Osteoblast (primary cell): ENCODE measurements around the gene LOXL1. TPM values are rescaled to one million over a fixed set of nuclear protein-coding genes. Genes with fewer than 3 reads are reported as not detected.

Experiments
- DNase-seq: peaks from one replicate; pipeline ENCODE4 v3.0.0; 2011; ENCODE audit warnings: low spot score, mixed read lengths; ENCODE audit not compliant: insufficient read length; ENCODE audit errors: missing footprints
- H2AFZ ChIP-seq: 2 replicates; pipeline ENCODE4 v1.6.0; 2011; ENCODE audit warnings: mild to moderate bottlenecking, low read length
- H3K27ac ChIP-seq: 2 replicates; pipeline ENCODE4 v1.5.1; 2011; ENCODE audit warnings: mild to moderate bottlenecking, low read depth, low read length, moderate library complexity
- H3K27me3 ChIP-seq: 2 replicates; pipeline ENCODE4 v1.6.0; 2012; ENCODE audit warnings: mild to moderate bottlenecking, control low read depth, inconsistent platforms, low read length, moderate library complexity; ENCODE audit not compliant: insufficient read depth
- H3K36me3 ChIP-seq: 2 replicates; pipeline ENCODE4 v1.5.1; 2011; ENCODE audit warnings: mild to moderate bottlenecking, low read length, control low read depth, moderate library complexity; ENCODE audit not compliant: insufficient read depth
- H3K4me1 ChIP-seq: 2 replicates; pipeline ENCODE4 v1.5.1; 2011; ENCODE audit warnings: mild to moderate bottlenecking, low read length, control low read depth, moderate library complexity; ENCODE audit not compliant: insufficient read depth
- H3K4me2 ChIP-seq: 2 replicates; pipeline ENCODE4 v1.6.0; 2011; ENCODE audit warnings: mild to moderate bottlenecking, low read length; ENCODE audit not compliant: insufficient read depth
- H3K4me3 ChIP-seq: fragments of 200-600 bp; sonication (generic); 3 replicates; pipeline ENCODE4 v1.5.1; 2012; ENCODE audit warnings: mild to moderate bottlenecking, low read length, inconsistent platforms; ENCODE audit not compliant: insufficient read depth
- H3K79me2 ChIP-seq: 2 replicates; pipeline ENCODE4 v1.6.0; 2012; ENCODE audit warnings: mild to moderate bottlenecking, low read length, control low read depth, inconsistent platforms; ENCODE audit not compliant: insufficient read depth
- H3K9me3 ChIP-seq: 2 replicates; pipeline ENCODE4 v1.5.1; 2011; ENCODE audit warnings: low read depth, low read length, control low read depth
- H4K20me1 ChIP-seq: 2 replicates; pipeline ENCODE4 v1.6.0; 2012; ENCODE audit warnings: mild to moderate bottlenecking, low read length, control low read depth; ENCODE audit not compliant: insufficient read depth
- CTCF ChIP-seq: IDR thresholded peaks from 2 replicates; pipeline ENCODE4 v1.5.1; 2011; ENCODE audit warnings: mild to moderate bottlenecking, low read depth, low read length, moderate library complexity; ENCODE audit errors: extremely low read depth
- total RNA-seq: library from RNA; depleted of rRNA; stranded (reverse); fragments of >200 nt; gene quantifications from 2 replicates; pipeline ENCODE4 v1.2.3, GENCODE V29; 2012

The LOXL1 gene
- total RNA-seq, 1 donor, result 246 TPM

GRCh38 chr15:73914145-73914544 is 12.1 kb upstream of the LOXL1 start:
- Histone ChIP-seq H3K4me2 (no peak overlapping the region), H3K36me3 (no peaks in the 10 kb centered on the region), H3K4me1 (peaks cover 7% of the 10 kb centered on the region), H3K27me3 (no peaks in the 10 kb centered on the region), H3K9me3 (no peaks in the 10 kb centered on the region), H3K79me2 (no peaks in the 10 kb centered on the region), H4K20me1 (no peaks in the 10 kb centered on the region), H2AFZ (no peak overlapping the region), H3K27ac (no peak overlapping the region), H3K4me3 (no peak overlapping the region)
- no peak for TF ChIP-seq CTCF
- DNase-seq, result no peak

GRCh38 chr15:73915082-73915481 is 11.2 kb upstream of the LOXL1 start:
- no peaks in the 10 kb centered on the region for H3K9me3 ChIP-seq
- H3K79me2 ChIP-seq, result no peaks in the 10 kb centered on the region
- DNase-seq, result no peak
- no peak overlapping the region for H3K4me3 ChIP-seq
- H3K36me3 ChIP-seq, result peaks cover 3% of the 10 kb centered on the region
- H3K4me2 ChIP-seq, result no peak overlapping the region
- no peak overlapping the region for H3K27ac ChIP-seq
- peaks cover 7% of the 10 kb centered on the region for H3K4me1 ChIP-seq
- TF ChIP-seq CTCF, result no peak
- no peaks in the 10 kb centered on the region for H4K20me1 ChIP-seq
- H3K27me3 ChIP-seq, result no peaks in the 10 kb centered on the region
- H2AFZ ChIP-seq, result no peak overlapping the region

GRCh38 chr15:73918784-73919183 is 7.5 kb upstream of the LOXL1 start:
- peaks cover 36% of the 10 kb centered on the region for H3K4me1 ChIP-seq
- no peaks in the 10 kb centered on the region for H4K20me1 ChIP-seq
- peaks cover 17% of the 10 kb centered on the region for H3K79me2 ChIP-seq
- H3K9me3 ChIP-seq, result no peaks in the 10 kb centered on the region
- no peak overlapping the region for H3K4me2 ChIP-seq
- H3K27me3 ChIP-seq, result no peaks in the 10 kb centered on the region
- no peak overlapping the region for H3K27ac ChIP-seq
- H2AFZ ChIP-seq, result no peak overlapping the region
- no peak for TF ChIP-seq CTCF
- H3K36me3 ChIP-seq, result peaks cover 3% of the 10 kb centered on the region
- no peak overlapping the region for H3K4me3 ChIP-seq
- DNase-seq, result no peak

- no peaks in the 10 kb centered on the region for H3K9me3 ChIP-seq
- H3K4me2 ChIP-seq, result no peak overlapping the region
- no peak for DNase-seq
- no peak overlapping the region for H3K27ac ChIP-seq
- no peak overlapping the region for H3K4me3 ChIP-seq
- H3K4me1 ChIP-seq, result peaks cover 45% of the 10 kb centered on the region
- H3K79me2 ChIP-seq, result peaks cover 18% of the 10 kb centered on the region
- no peaks in the 10 kb centered on the region for H4K20me1 ChIP-seq
- no peak overlapping the region for H2AFZ ChIP-seq
- no peak for TF ChIP-seq CTCF
- no peaks in the 10 kb centered on the region for H3K27me3 ChIP-seq
- H3K36me3 ChIP-seq, result peaks cover 3% of the 10 kb centered on the region
Measured at GRCh38 chr15:73919706-73920105, 6.6 kb upstream of the LOXL1 start.
